Measurements from ENCODE around the gene MYH9. TPM values are rescaled to one million over a fixed set of nuclear protein-coding genes. Genes with fewer than 3 reads are reported as not detected.
A peak's percentile ranks its signal among the peaks of the same experiment; 100 is the strongest.

Gene MYH9
- total RNA-seq, 1 experiment from 2014 or later: 258 TPM

DNA sequence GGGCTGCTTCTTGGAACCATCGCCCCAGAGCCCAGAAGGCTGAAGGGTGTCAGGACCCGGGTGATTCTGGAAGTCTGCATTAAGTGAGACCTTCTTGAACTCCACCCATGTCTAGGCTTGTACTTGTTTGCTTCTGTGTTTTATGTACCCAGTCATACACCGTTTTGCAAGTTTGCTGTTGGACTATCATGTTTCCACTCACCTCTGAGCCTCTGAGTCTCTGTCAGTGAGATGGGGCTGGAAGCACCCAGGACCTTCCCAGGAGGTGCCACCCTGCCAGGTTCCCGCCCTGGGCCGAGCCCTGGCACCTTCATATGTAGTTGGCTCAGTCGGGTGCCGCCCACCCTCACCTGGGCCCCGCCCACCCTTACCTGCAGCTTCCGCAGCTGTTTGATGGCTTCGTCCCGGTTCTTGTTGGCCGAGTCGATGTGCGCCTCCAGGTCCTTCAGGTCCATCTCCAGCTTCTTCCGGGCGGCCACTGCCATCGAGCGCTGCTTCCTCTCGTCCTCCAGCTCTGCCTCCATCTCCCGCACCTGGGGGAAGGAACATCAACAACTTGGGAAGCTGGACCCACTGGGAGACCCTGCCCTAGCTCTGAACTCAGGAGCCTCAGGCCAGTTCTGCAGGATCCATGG is 99.8 kb downstream of the MYH9 start (continued):
- TF ChIP-seq SRF (IDR thresholded peaks at IDR 0.05; ENCODE audit: low read depth) (no peak), ATF3 (IDR thresholded peaks at IDR 0.05) (no peak), SIN3A (IDR thresholded peaks at IDR 0.05; ENCODE audit: low read depth) (no peak), TCF7L2 (IDR thresholded peaks at IDR 0.05; ENCODE audit: borderline replicate concordance, extremely low read depth, insufficient read depth, insufficient read length) (no peak), ELF1 (IDR thresholded peaks at IDR 0.05; ENCODE audit: borderline replicate concordance, low read depth) (no peak), CEBPB (IDR thresholded peaks at IDR 0.05; ENCODE audit: low read depth) (no peak)

- ChIA-PET RAD21 (ENCODE audit: low non-redundant PET in 1 of 2, low total read pairs in 2 of 2, uncharacterized antibody in 2 of 2, unreplicated experiment in 2 of 2) (interaction anchor here (0.7 to 1.0 kb wide), 3 partner anchors 141 to 184 kb away, joined by 3 read pairs; no protein-coding TSS in a partner anchor), POLR2A (interaction anchor here (0.6 kb wide), 1 partner anchor 46 kb away, joined by 3 read pairs; no protein-coding TSS in a partner anchor), CTCF (interaction anchor here (0.8 to 1.9 kb wide), 10 partner anchors 8 to 200 kb away, joined by 3 to 15 read pairs (median 4); no protein-coding TSS in a partner anchor)
- Histone ChIP-seq H3K9ac (ENCODE audit: low read length) (no peak overlapping the region), H3K9me3 (ENCODE audit: control insufficient read depth in 1 of 2, insufficient read depth in 1 of 2, low read depth in 1 of 2, low read length in 2 of 2) (no peaks in the 10 kb centered on the region), H3K4me1 (ENCODE audit: control insufficient read depth in 1 of 2, insufficient read depth in 2 of 2, low read length in 2 of 2) (no peaks in the 10 kb centered on the region), H3K9me2 (ENCODE audit: insufficient read depth) (no peaks in the 10 kb centered on the region), H3K4me2 (ENCODE audit: low read length) (no peak overlapping the region), H3K4me3 (replicated peaks in 1 of 2; ENCODE audit: low read depth in 1 of 2, low read length in 2 of 2) (no peak overlapping the region), H3K27ac (ENCODE audit: low read depth, low read length) (no peak overlapping the region), H3K79me2 (ENCODE audit: insufficient read depth, low read length) (no peaks in the 10 kb centered on the region), H3K27me3 (ENCODE audit: insufficient read depth, low read length) (no peaks in the 10 kb centered on the region), H2AFZ (ENCODE audit: low read depth, low read length, poor library complexity, severe bottlenecking) (no peak overlapping the region), H3K36me3 (ENCODE audit: control insufficient read depth in 1 of 2, insufficient read depth in 2 of 2, low read length in 2 of 2) (peaks cover 58 to 62% of the 10 kb centered on the region in 2 experiments; a peak in 3 of 4 replicates), H4K20me1 (ENCODE audit: insufficient read depth) (no peaks in the 10 kb centered on the region)
- intact Hi-C loops (cut with micrococcal nuclease): loop anchor here (1.0 kb wide), 1 partner anchor 91 kb away; no protein-coding TSS in a partner anchor
- peak; percentile 94 for ATAC-seq
- no TSS peak for BruUV-seq (replicated peaks)
- peak; percentile 60 for TF ChIP-seq RAD21 (IDR thresholded peaks at IDR 0.05; ENCODE audit: low read depth)
- TF ChIP-seq, protein P1, sequence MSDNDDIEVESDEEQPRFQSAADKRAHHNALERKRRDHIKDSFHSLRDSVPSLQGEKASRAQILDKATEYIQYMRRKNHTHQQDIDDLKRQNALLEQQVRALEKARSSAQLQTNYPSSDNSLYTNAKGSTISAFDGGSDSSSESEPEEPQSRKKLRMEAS (IDR thresholded peaks at IDR 0.05): no peak
- peak; percentile 58 to 96 (median 95) for TF ChIP-seq CTCF (IDR thresholded peaks at IDR 0.05 in 2 of 3, conservative IDR thresholded peaks at IDR 0.05 in 1 of 3; ENCODE audit: borderline replicate concordance in 1 of 3, insufficient read depth in 1 of 3, low read depth in 2 of 3, low read length in 2 of 3)
- DNase-seq (ENCODE audit: low read depth, low spot score): peak; percentile 18
Measured at GRCh38 chr22:36286096-36286957, 101.4 kb downstream of the MYH9 start.

Measured in HCT116 (cell line).